ENCODE measurements around the gene TLE4.

DNA sequence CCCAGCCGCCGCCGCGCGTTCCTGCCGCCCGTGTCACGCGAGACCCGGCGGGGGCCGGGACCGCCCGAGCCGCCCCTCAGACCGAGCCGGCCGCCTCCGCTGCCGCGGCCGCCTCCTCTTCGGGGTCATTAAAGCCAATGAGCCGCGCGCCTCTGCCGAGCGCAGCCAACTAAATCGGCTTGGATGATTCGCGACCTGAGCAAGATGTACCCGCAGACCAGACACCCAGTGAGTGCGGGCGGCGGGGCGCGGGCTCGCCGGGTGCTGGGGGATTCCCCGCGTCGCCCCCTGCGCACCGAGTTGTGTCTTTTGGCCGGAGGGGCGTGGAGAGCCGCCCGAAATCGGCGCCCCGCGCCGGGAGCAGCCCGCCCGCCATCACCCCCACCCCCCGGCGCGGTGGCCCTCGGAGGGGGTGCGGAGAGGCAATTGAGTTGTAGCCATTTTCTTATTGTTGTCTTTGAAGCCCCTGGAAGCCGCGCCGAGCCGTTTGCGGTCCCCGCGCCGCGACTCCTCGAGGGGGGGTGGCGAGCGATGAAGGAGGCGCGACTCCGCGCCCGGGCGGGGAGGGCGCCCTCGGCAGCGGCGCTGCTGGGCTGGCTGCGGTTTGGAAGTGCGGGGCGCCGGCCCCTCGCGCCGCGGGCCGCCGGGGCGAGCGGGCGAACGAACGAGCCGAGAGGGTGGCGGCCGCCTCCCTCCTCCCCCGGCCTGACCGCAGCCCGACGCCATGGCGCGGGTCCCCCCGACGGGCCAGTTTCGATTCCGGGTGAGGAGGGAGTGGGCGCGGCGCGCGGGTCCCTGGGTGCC lies 1.0 kb downstream of the TLE4 start:
- TF ChIP-seq EP300 (IDR thresholded peaks at IDR 0.05) (no peak), POLR2A (IDR thresholded peaks at IDR 0.05) (no peak)
- TF ChIP-seq, protein P1, sequence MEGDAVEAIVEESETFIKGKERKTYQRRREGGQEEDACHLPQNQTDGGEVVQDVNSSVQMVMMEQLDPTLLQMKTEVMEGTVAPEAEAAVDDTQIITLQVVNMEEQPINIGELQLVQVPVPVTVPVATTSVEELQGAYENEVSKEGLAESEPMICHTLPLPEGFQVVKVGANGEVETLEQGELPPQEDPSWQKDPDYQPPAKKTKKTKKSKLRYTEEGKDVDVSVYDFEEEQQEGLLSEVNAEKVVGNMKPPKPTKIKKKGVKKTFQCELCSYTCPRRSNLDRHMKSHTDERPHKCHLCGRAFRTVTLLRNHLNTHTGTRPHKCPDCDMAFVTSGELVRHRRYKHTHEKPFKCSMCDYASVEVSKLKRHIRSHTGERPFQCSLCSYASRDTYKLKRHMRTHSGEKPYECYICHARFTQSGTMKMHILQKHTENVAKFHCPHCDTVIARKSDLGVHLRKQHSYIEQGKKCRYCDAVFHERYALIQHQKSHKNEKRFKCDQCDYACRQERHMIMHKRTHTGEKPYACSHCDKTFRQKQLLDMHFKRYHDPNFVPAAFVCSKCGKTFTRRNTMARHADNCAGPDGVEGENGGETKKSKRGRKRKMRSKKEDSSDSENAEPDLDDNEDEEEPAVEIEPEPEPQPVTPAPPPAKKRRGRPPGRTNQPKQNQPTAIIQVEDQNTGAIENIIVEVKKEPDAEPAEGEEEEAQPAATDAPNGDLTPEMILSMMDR (IDR thresholded peaks at IDR 0.05): no peak

Measured in stomach (tissue), 4 donors.